Stimulated activated naive B cell treated with anti-CD40 and anti-IgM and Interleukin-4, amounts not matched to agents 10 μg/mL and 1 μg/mL and 100 μg/mL, for 72 hours (primary cell): ENCODE measurements around the gene KLHDC4.

Source experiments
- ATAC-seq, 2 donors: fragments of 150-1000 bp; cut with Tn5 transposase; replicated peaks; 2 replicates each; pipeline ENCODE4 v1.10.0; 2021; ENCODE audit warnings: moderate library complexity in 1 of 2
- DNase-seq: peaks from one replicate; pipeline ENCODE4 v3.0.0; 2021
- H3K27ac Mint-ChIP-seq: one replicate; pipeline ENCODE4 v1.8.0; 2022; ENCODE audit warnings: mild to moderate bottlenecking, mixed read lengths
- H3K27me3 Mint-ChIP-seq, 2 donors: one replicate each; pipeline ENCODE4 v1.8.0; 2022; ENCODE audit warnings: mixed read lengths in 2 of 2
- H3K36me3 Mint-ChIP-seq, 2 donors: one replicate each; pipeline ENCODE4 v1.8.0; 2022; ENCODE audit warnings: mixed read lengths in 2 of 2, mild to moderate bottlenecking in 1 of 2
- H3K4me1 Mint-ChIP-seq, 2 donors: one replicate each; pipeline ENCODE4 v1.8.0; 2022; ENCODE audit warnings: mixed read lengths in 2 of 2, mild to moderate bottlenecking in 1 of 2
- H3K4me3 Mint-ChIP-seq, 2 donors: one replicate each; pipeline ENCODE4 v1.8.0; 2022; ENCODE audit warnings: mild to moderate bottlenecking in 2 of 2, mixed read lengths in 2 of 2, moderate library complexity in 1 of 2
- H3K9me3 Mint-ChIP-seq, 2 donors: one replicate each; pipeline ENCODE4 v1.8.0; 2022; ENCODE audit warnings: mixed read lengths in 2 of 2, mild to moderate bottlenecking in 1 of 2

The KLHDC4 gene

GRCh38 chr16:87708881-87709638 lies 56.7 kb downstream of the KLHDC4 start:
- H3K36me3 Mint-ChIP-seq: peaks cover 43 to 68% of the 10 kb centered on the region in 2 donors
- ATAC-seq: no peak
- no peak overlapping the region for H3K4me3 Mint-ChIP-seq

GRCh38 chr16:87707714-87708580 lies 57.8 kb downstream of the KLHDC4 start:
- Mint-ChIP-seq H3K4me1 (peaks cover 10 to 19% of the 10 kb centered on the region in 2 donors), H3K4me3 (no peak overlapping the region), H3K36me3 (peaks cover 44 to 71% of the 10 kb centered on the region in 2 donors), H3K27ac (peak overlapping the region; percentile 26), H3K9me3 (no peaks in the 10 kb centered on the region), H3K27me3 (no peaks in the 10 kb centered on the region)
- ATAC-seq (no peak), DNase-seq (no peak)

More at GRCh38 chr16:87708881-87709638, 56.7 kb downstream of the KLHDC4 start:
- peaks cover 3 to 8% of the 10 kb centered on the region in 2 donors for H3K4me1 Mint-ChIP-seq
- DNase-seq: no peak
- H3K27ac Mint-ChIP-seq: peak overlapping the region; percentile 47
- H3K27me3 Mint-ChIP-seq: no peaks in the 10 kb centered on the region
- H3K9me3 Mint-ChIP-seq: no peaks in the 10 kb centered on the region

GRCh38 chr16:87707097-87707496 lies 58.7 kb downstream of the KLHDC4 start:
- no peak overlapping the region for H3K4me3 Mint-ChIP-seq
- no peak for ATAC-seq
- H3K4me1 Mint-ChIP-seq: peaks cover 15 to 27% of the 10 kb centered on the region in 2 donors
- no peaks in the 10 kb centered on the region for H3K27me3 Mint-ChIP-seq
- peaks cover 44 to 71% of the 10 kb centered on the region in 2 donors for H3K36me3 Mint-ChIP-seq
- no peak overlapping the region for H3K27ac Mint-ChIP-seq
- no peaks in the 10 kb centered on the region for H3K9me3 Mint-ChIP-seq
- no peak for DNase-seq

DNA sequence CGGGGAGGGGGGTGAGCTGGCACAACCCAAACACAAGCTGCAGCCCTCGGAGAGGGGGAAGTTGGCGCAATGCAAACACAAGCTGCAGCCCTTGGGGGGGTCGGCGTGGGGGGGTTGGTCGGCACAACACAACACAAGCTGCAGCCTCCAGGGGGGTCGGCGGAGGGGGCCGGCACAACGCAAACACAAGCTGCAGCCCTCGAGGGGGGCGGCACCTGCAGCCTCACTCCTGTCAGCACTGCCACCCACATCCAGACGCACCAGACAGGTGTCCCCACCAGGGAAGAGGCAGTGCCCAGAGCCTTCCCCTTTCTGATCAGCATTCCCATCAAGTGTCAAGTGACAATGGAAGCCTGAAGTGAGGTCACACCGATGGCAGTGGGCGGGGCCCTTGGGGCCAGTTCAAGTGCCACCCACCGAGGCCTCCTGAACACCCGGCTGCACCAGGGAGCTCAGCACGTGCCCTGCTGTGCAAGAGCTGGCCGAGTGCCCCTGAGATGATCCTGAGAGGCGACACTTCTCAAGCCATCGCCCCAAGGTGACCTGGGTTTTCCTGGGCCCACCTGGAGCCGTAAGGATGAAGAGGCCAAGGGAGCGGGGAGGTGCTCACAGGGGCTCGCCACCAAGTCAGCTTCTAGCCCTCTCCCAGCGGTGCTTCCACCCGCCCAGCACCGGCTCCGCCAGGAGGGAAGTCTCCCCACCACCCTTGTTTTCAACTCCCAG lies 59.3 kb downstream of the KLHDC4 start:
- H3K9me3 Mint-ChIP-seq: no peaks in the 10 kb centered on the region
- no peak overlapping the region for H3K4me3 Mint-ChIP-seq
- H3K36me3 Mint-ChIP-seq: peaks cover 45 to 72% of the 10 kb centered on the region in 2 donors
- no peaks in the 10 kb centered on the region for H3K27me3 Mint-ChIP-seq
- peak overlapping the region; percentile 56 for H3K27ac Mint-ChIP-seq
- DNase-seq (no peak), ATAC-seq (no peak)
- peaks cover 21 to 34% of the 10 kb centered on the region in 2 donors for H3K4me1 Mint-ChIP-seq

- Mint-ChIP-seq H3K27me3 (no peaks in the 10 kb centered on the region), H3K27ac (no peak overlapping the region), H3K4me3 (no peak overlapping the region), H3K9me3 (no peaks in the 10 kb centered on the region), H3K36me3 (peaks cover 44 to 67% of the 10 kb centered on the region in 2 donors), H3K4me1 (peaks cover 27 to 40% of the 10 kb centered on the region in 2 donors)
- DNase-seq (no peak), ATAC-seq (no peak)
Measured at GRCh38 chr16:87705771-87706277, 60.0 kb downstream of the KLHDC4 start.

DNA sequence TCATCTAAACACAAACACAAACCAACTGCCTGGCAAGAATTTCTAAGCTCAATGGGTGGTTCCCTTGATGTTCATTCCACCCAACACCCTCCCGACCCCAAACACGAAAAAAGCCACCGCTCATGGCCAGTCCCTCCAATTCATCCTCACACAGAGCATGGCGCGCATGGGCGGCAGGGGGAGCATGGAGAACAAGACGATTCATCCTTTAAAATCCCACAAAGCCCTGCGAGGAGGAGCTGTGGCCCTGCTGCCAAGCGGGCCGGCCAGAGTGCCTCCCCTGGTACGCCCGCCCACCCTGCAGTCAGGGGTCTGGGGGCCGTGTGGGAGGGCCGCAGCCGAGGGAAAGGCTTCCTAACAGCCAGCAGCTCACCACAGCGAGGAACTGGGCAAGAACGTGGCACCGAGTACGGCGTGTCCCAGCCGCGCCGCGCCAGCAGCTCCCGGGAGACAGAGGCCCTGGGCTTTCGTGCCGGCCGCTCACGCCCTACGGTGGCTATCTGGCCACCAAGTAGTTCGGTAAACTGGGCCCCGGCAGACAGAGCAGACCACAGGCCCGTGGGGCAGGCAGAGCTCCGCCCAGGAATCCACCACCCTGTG lies 60.9 kb downstream of the KLHDC4 start:
- H3K36me3 Mint-ChIP-seq: peaks cover 45 to 65% of the 10 kb centered on the region in 2 donors

GRCh38 chr16:87703835-87704375 lies 61.9 kb downstream of the KLHDC4 start:
- Mint-ChIP-seq H3K9me3 (no peaks in the 10 kb centered on the region), H3K27ac (no peak overlapping the region), H3K36me3 (peaks cover 48 to 62% of the 10 kb centered on the region in 2 donors), H3K27me3 (no peaks in the 10 kb centered on the region), H3K4me1 (peaks cover 38 to 57% of the 10 kb centered on the region in 2 donors), H3K4me3 (peak overlapping the region in 1 of 2 donors; percentile 64)
- DNase-seq (no peak), ATAC-seq (no peak)

More for the DNA sequence above, 60.9 kb downstream of the KLHDC4 start:
- Mint-ChIP-seq H3K4me1 (peaks cover 32 to 48% of the 10 kb centered on the region in 2 donors), H3K4me3 (no peak overlapping the region), H3K27me3 (no peaks in the 10 kb centered on the region), H3K27ac (peak overlapping the region; percentile 60), H3K9me3 (no peaks in the 10 kb centered on the region)
- no peak for ATAC-seq
- no peak for DNase-seq

DNA sequence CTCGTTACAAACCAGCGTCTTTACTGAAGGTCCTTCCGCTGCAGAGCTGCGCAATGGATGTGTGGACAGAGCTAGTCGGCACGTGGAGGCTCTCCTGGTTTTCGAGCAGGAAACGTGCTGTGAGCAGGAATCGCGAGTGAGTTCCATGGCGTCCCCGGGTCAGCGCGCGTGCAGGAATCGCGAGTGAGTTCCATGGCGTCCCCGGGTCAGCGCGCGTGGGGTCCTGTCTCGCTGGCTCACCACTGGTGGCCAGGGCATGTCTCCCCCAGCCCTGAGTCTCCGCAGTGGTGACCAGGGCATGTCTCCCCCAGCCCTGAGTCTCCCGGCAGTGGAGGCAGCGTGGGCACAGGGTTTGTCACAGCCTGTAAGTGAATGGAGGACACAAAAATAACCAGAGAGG lies 62.7 kb downstream of the KLHDC4 start:
- Mint-ChIP-seq H3K36me3 (peaks cover 47 to 60% of the 10 kb centered on the region in 2 donors), H3K4me1 (peaks cover 45 to 66% of the 10 kb centered on the region in 2 donors), H3K27ac (peak overlapping the region; percentile 76), H3K4me3 (peak overlapping the region in 1 of 2 donors; percentile 64), H3K27me3 (no peaks in the 10 kb centered on the region), H3K9me3 (no peaks in the 10 kb centered on the region)
- ATAC-seq (no peak), DNase-seq (no peak)

DNA sequence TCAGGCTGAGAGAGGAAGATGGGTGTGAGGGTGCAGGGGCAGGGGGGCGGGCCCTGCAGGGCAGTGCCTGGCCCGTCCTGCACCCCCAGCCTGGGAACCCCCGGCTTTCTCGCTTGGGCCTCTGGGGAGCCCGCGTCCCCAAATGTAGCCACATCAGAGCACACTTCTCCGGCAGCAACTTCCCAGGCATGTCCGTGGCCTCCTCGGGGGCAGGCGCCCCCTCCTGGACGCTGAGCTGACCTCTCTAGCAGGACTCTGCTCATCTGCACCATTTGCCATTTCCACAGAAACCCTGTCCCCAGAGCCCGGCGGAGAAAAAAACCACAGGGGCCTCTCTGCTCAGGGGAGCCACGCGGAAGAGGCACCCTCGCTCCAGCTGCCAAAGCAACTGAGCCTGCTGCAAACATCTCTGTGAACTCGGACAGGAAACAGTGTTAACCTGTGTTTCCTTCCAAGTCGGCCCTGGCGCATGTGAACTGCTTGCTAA lies 63.4 kb downstream of the KLHDC4 start:
- no peaks in the 10 kb centered on the region for H3K9me3 Mint-ChIP-seq
- peak overlapping the region; percentile 64 to 69 for H3K4me3 Mint-ChIP-seq
- ATAC-seq: peak; percentile 78
- H3K36me3 Mint-ChIP-seq: peaks cover 48 to 61% of the 10 kb centered on the region in 2 donors
- peak overlapping the region; percentile 89 for H3K27ac Mint-ChIP-seq
- DNase-seq: peak; percentile 89
- H3K27me3 Mint-ChIP-seq: no peaks in the 10 kb centered on the region
- H3K4me1 Mint-ChIP-seq: peaks cover 47 to 72% of the 10 kb centered on the region in 2 donors

- peaks cover 50 to 58% of the 10 kb centered on the region in 2 donors for H3K36me3 Mint-ChIP-seq
- H3K27ac Mint-ChIP-seq: peak overlapping the region; percentile 89
- peak; percentile 73 for DNase-seq
- H3K4me1 Mint-ChIP-seq: peaks cover 47 to 72% of the 10 kb centered on the region in 2 donors
- no peaks in the 10 kb centered on the region for H3K9me3 Mint-ChIP-seq
- H3K27me3 Mint-ChIP-seq: no peaks in the 10 kb centered on the region
- peak; percentile 54 to 60 for ATAC-seq
- H3K4me3 Mint-ChIP-seq: peak overlapping the region; percentile 46 to 69
Measured at GRCh38 chr16:87701505-87701921, 64.3 kb downstream of the KLHDC4 start.

DNA sequence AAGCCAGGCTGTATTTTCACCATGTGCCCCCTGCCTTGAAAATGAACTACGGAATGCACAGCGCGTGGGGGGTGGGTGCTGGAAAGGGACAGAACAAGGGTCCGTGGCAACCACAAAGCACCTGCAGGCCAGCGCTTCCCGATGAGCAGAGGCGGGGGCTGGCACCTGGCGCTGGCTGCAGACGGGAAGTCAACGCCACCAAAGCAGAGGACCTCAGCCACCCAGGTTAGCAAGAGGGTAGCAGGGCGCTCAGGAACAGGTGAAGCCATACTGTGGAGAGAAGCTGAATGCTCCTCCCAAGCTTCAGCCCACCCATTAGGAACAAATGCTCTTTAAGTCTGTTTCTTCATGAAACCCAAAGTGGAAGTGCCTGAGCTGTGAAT lies 64.7 kb downstream of the KLHDC4 start:
- ATAC-seq: peak; percentile 8 to 13
- peak overlapping the region; percentile 89 for H3K27ac Mint-ChIP-seq
- H3K4me3 Mint-ChIP-seq: peak overlapping the region in 1 of 2 donors; percentile 46
- H3K9me3 Mint-ChIP-seq: no peaks in the 10 kb centered on the region
- peaks cover 53 to 60% of the 10 kb centered on the region in 2 donors for H3K36me3 Mint-ChIP-seq
- DNase-seq: peak; percentile 23
- H3K4me1 Mint-ChIP-seq: peaks cover 47 to 72% of the 10 kb centered on the region in 2 donors
- no peaks in the 10 kb centered on the region for H3K27me3 Mint-ChIP-seq

DNA sequence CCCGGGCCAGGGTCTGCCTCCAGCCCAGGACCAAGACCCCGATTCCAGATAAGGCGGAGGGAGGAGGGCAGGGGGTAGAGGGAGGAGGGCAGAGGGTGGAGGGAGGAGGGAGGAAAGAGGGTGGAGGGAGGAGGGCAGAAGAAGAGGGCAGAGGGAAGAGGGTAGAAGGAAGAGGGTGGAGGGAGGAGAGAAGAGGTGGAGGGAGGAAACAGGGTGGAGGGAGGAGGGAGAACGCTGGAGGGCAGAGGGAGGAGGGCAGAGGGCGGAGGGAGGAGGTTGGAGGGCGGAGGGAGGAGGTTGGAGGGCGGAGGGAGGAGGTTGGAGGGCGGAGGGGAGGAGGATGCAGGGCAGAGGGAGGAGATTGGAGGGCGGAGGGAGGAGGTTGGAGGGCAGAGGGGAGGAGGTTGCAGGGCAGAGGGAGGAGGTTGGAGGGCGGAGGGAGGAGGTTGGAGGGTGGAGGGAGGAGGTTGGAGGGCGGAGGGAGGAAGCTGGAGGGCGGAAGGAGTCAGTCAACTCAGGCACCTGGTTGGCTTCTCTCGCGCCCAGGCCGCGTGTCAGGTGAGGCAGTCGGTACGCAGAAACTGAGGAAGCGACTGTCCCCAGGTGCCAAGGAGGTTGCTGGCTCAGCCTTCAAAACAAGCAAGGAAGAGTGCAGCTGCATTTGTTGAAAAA lies 65.2 kb downstream of the KLHDC4 start:
- Mint-ChIP-seq H3K27me3 (no peaks in the 10 kb centered on the region), H3K9me3 (no peaks in the 10 kb centered on the region), H3K36me3 (peaks cover 54 to 64% of the 10 kb centered on the region in 2 donors), H3K27ac (peak overlapping the region; percentile 89), H3K4me1 (peaks cover 47 to 72% of the 10 kb centered on the region in 2 donors), H3K4me3 (peak overlapping the region in 1 of 2 donors; percentile 46)
- no peak for ATAC-seq
- peak; percentile 24 for DNase-seq
